ENCODE data around the gene DNAH17. TPM values are rescaled to one million over a fixed set of nuclear protein-coding genes. Genes with fewer than 3 reads are reported as not detected.

DNAH17 gene
- total and polyA plus RNA-seq, 2 of the 13 experiments (the other 11 are each of a cell fraction or from before 2014, with no cell fraction given): 0.86 to 1.6 TPM

- TF ChIP-seq HNRNPL (IDR thresholded peaks at IDR 0.05; ENCODE audit: low read depth, low read length) (no peak), DR1 (CRISPR knock-in tag; IDR thresholded peaks at IDR 0.05) (peak; percentile 49; the same call in 1 of the 2 replicates), ZNF766 (CRISPR knock-in tag; IDR thresholded peaks at IDR 0.05; ENCODE audit: borderline replicate concordance) (no peak), ZSCAN20 (CRISPR knock-in tag; IDR thresholded peaks at IDR 0.05; ENCODE audit: borderline replicate concordance) (0 out of 2 replicates have a peak, but pooled peaks have one; percentile 52), TAF1 (CRISPR knock-in tag; IDR thresholded peaks at IDR 0.05) (peak; percentile 90), FOSL1 (CRISPR knock-in tag; IDR thresholded peaks at IDR 0.05; ENCODE audit: borderline replicate concordance) (no peak), NR2F2 (IDR thresholded peaks at IDR 0.05; ENCODE audit: borderline replicate concordance, low read depth) (0 out of 2 replicates have a peak, but pooled peaks have one; percentile 27), TBX2 (CRISPR knock-in tag; IDR thresholded peaks at IDR 0.05; ENCODE audit: borderline replicate concordance) (peak; percentile 95), ZBTB14 (CRISPR knock-in tag; IDR thresholded peaks at IDR 0.05) (peak; percentile 63; the same call in 1 of the 2 replicates), U2AF1 (optimal IDR thresholded peaks at IDR 0.05; ENCODE audit: low read depth, low read length) (no peak), IRF1 (CRISPR knock-in tag; IDR thresholded peaks at IDR 0.05; ENCODE audit: low read depth) (0 out of 2 replicates have a peak, but pooled peaks have one; percentile 84), TEAD3 (CRISPR knock-in tag; optimal IDR thresholded peaks at IDR 0.05; ENCODE audit: borderline replicate concordance) (peak; percentile 69), RXRB (CRISPR knock-in tag; IDR thresholded peaks at IDR 0.05; ENCODE audit: borderline replicate concordance) (peak; percentile 55; the same call in 1 of the 2 replicates), TOPORS (CRISPR knock-in tag; IDR thresholded peaks at IDR 0.05) (peak; percentile 97), HNRNPH1 (optimal IDR thresholded peaks at IDR 0.05; ENCODE audit: low read depth, low read length) (no peak), SMAD1 (CRISPR knock-in tag; IDR thresholded peaks at IDR 0.05; ENCODE audit: borderline replicate concordance, low read depth) (peak; percentile 96; the same call in 1 of the 2 replicates), NONO (IDR thresholded peaks at IDR 0.05) (no peak), NONO (CRISPR knock-in tag; conservative IDR thresholded peaks at IDR 0.05) (peak; percentile 97), ZSCAN30 (CRISPR knock-in tag; IDR thresholded peaks at IDR 0.05) (no peak), MAFG (CRISPR knock-in tag; IDR thresholded peaks at IDR 0.05) (no peak)
- TF ChIP-seq, protein P1, sequence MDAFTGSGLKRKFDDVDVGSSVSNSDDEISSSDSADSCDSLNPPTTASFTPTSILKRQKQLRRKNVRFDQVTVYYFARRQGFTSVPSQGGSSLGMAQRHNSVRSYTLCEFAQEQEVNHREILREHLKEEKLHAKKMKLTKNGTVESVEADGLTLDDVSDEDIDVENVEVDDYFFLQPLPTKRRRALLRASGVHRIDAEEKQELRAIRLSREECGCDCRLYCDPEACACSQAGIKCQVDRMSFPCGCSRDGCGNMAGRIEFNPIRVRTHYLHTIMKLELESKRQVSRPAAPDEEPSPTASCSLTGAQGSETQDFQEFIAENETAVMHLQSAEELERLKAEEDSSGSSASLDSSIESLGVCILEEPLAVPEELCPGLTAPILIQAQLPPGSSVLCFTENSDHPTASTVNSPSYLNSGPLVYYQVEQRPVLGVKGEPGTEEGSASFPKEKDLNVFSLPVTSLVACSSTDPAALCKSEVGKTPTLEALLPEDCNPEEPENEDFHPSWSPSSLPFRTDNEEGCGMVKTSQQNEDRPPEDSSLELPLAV (CRISPR knock-in tag; conservative IDR thresholded peaks at IDR 0.05; ENCODE audit: low read depth): 0 out of 2 replicates have a peak, but pooled peaks have one; percentile 71
- TF ChIP-seq, protein P2, sequence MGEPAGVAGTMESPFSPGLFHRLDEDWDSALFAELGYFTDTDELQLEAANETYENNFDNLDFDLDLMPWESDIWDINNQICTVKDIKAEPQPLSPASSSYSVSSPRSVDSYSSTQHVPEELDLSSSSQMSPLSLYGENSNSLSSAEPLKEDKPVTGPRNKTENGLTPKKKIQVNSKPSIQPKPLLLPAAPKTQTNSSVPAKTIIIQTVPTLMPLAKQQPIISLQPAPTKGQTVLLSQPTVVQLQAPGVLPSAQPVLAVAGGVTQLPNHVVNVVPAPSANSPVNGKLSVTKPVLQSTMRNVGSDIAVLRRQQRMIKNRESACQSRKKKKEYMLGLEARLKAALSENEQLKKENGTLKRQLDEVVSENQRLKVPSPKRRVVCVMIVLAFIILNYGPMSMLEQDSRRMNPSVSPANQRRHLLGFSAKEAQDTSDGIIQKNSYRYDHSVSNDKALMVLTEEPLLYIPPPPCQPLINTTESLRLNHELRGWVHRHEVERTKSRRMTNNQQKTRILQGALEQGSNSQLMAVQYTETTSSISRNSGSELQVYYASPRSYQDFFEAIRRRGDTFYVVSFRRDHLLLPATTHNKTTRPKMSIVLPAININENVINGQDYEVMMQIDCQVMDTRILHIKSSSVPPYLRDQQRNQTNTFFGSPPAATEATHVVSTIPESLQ (CRISPR knock-in tag; conservative IDR thresholded peaks at IDR 0.05): no peak
- TF ChIP-seq, protein P3, sequence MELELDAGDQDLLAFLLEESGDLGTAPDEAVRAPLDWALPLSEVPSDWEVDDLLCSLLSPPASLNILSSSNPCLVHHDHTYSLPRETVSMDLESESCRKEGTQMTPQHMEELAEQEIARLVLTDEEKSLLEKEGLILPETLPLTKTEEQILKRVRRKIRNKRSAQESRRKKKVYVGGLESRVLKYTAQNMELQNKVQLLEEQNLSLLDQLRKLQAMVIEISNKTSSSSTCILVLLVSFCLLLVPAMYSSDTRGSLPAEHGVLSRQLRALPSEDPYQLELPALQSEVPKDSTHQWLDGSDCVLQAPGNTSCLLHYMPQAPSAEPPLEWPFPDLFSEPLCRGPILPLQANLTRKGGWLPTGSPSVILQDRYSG (CRISPR knock-in tag; IDR thresholded peaks at IDR 0.05): 0 out of 2 replicates have a peak, but pooled peaks have one; percentile 45
These were observed 198.7 kb downstream of the DNAH17 start, which contains the start of gene PGS1 (continued) for GRCh38 chr17:78378225-78379130.

All from HepG2 (cell line).